Measurements from ENCODE around the gene DHH. TPM values are rescaled to one million over a fixed set of nuclear protein-coding genes. Genes with fewer than 3 reads are reported as not detected.

DHH gene
- total and polyA plus RNA-seq, 7 experiments from 2014 or later: 0.24 to 0.91 (median 0.76) TPM; not detected in 2

GRCh38 chr12:49133590-49133989 lies 39.0 kb upstream of the DHH start:
- intact Hi-C loops (cut with micrococcal nuclease): loop anchor here (5.0 kb wide), 4 partner anchors 189 to 609 kb away; partner anchors contain the start of genes TROAP (in 2 of the 2), DDX23 (in 1 of the 2), MCRS1 (in 1 of the 2) and TMBIM6 (in 1 of the 2)
- H3K36me3 ChIP-seq (ENCODE audit: control insufficient read depth in 2 of 3, insufficient read depth in 3 of 3, low read length in 3 of 3): peaks cover 6 to 19% (median 7%) of the 10 kb centered on the region in 3 experiments
- Mint-ChIP-seq H3K36me3 (peaks cover 0 to 24% (median 7%) of the 10 kb centered on the region in 5 donors), H3K4me3 (peak overlapping the region in 1 of 10 donors; percentile 1), H3K4me1 (peaks cover 14 to 52% (median 37%) of the 10 kb centered on the region in 7 donors), H3K27me3 (peaks cover 0 to 7% (median 0%) of the 10 kb centered on the region in 5 donors), H3K27ac (peak overlapping the region in 4 of 9 donors; percentile 14 to 70 (median 26)), H3K9me3 (peaks cover 0 to 5% (median 0%) of the 10 kb centered on the region in 11 donors)
- H3K4me3 ChIP-seq (ENCODE audit: low read length): no peak overlapping the region
- ChIA-PET POLR2A (interaction anchor here (0.6 to 6.3 kb wide), 6 partner anchors 22 to 268 kb away, joined by 3 to 226 read pairs (median 15); partner anchors contain the start of genes LMBR1L, RND1 and TUBA1A), CTCF (interaction anchor here (1.2 kb wide), 1 partner anchor 55 kb away, joined by 9 read pairs; the partner anchor contains the start of gene TUBA1A)
- ATAC-seq (no peak), DNase-seq (no peak)
- H3K27ac ChIP-seq (ENCODE audit: low read depth, low read length): no peak overlapping the region
- no peaks in the 10 kb centered on the region for H3K27me3 ChIP-seq (ENCODE audit: control insufficient read depth in 2 of 2, insufficient read depth in 2 of 2, low read length in 2 of 2)
- H3K4me1 ChIP-seq (ENCODE audit: control insufficient read depth in 2 of 2, insufficient read depth in 2 of 2, low read length in 2 of 2): peaks cover 22 to 24% of the 10 kb centered on the region in 2 donors
- H3K9me3 ChIP-seq (ENCODE audit: control insufficient read depth in 2 of 3, low read length in 3 of 3): no peaks in the 10 kb centered on the region

GRCh38 chr12:49133014-49133413 lies 38.4 kb upstream of the DHH start:
- ATAC-seq (no peak), DNase-seq (no peak)
- Mint-ChIP-seq H3K27me3 (peaks cover 0 to 7% (median 0%) of the 10 kb centered on the region in 5 donors), H3K4me3 (no peak overlapping the region), H3K36me3 (peaks cover 0 to 25% (median 9%) of the 10 kb centered on the region in 5 donors), H3K9me3 (peaks cover 0 to 5% (median 0%) of the 10 kb centered on the region in 11 donors), H3K27ac (peak overlapping the region in 1 of 9 donors; percentile 19), H3K4me1 (peaks cover 15 to 49% (median 41%) of the 10 kb centered on the region in 7 donors)
- H3K36me3 ChIP-seq (ENCODE audit: control insufficient read depth in 2 of 3, insufficient read depth in 3 of 3, low read length in 3 of 3): peaks cover 6 to 19% (median 8%) of the 10 kb centered on the region in 3 experiments
- ChIA-PET POLR2A (interaction anchor here (0.6 to 6.3 kb wide), 9 partner anchors 9 to 268 kb away, joined by 3 to 226 read pairs (median 26); partner anchors contain the start of genes LMBR1L, RND1 and TUBA1A), CTCF (interaction anchor here (0.6 to 1.2 kb wide), 3 partner anchors 40 to 55 kb away, joined by 3 to 9 read pairs (median 3); partner anchors contain the start of gene TUBA1A)
- no peaks in the 10 kb centered on the region for H3K27me3 ChIP-seq (ENCODE audit: control insufficient read depth in 2 of 2, insufficient read depth in 2 of 2, low read length in 2 of 2)
- H3K4me3 ChIP-seq (ENCODE audit: low read length): no peak overlapping the region
- H3K9me3 ChIP-seq (ENCODE audit: control insufficient read depth in 2 of 3, low read length in 3 of 3): no peaks in the 10 kb centered on the region
- intact Hi-C loops (cut with micrococcal nuclease): loop anchor here (5.0 kb wide), 4 partner anchors 189 to 609 kb away; partner anchors contain the start of genes TROAP (in 2 of the 2), DDX23 (in 1 of the 2), MCRS1 (in 1 of the 2) and TMBIM6 (in 1 of the 2)
- H3K27ac ChIP-seq (ENCODE audit: low read depth, low read length): no peak overlapping the region
- peaks cover 23 to 24% of the 10 kb centered on the region in 2 donors for H3K4me1 ChIP-seq (ENCODE audit: control insufficient read depth in 2 of 2, insufficient read depth in 2 of 2, low read length in 2 of 2)

- intact Hi-C loops (cut with micrococcal nuclease): loop anchor here (1.0 to 5.0 kb wide), 9 partner anchors 57 to 610 kb away; partner anchors contain the start of genes DDX23 (in 2 of the 2), TROAP (in 2 of the 2), CCNT1 (in 1 of the 2) and KMT2D (in 1 of the 2)
- ChIA-PET CTCF (interaction anchor here (1.1 to 2.9 kb wide), 6 partner anchors 14 to 58 kb away, joined by 4 to 19 read pairs (median 9); partner anchors contain the start of genes DHH, LMBR1L and TUBA1A), POLR2A (interaction anchor here (0.6 to 6.3 kb wide), 27 partner anchors 8 to 695 kb away, joined by 3 to 226 read pairs (median 8); partner anchors contain the start of genes ARF3, DDX23, DHH and KANSL2)
- Histone ChIP-seq H3K4me1 (ENCODE audit: control insufficient read depth in 2 of 2, insufficient read depth in 2 of 2, low read length in 2 of 2) (peaks cover 24 to 25% of the 10 kb centered on the region in 2 donors), H3K36me3 (ENCODE audit: control insufficient read depth in 2 of 3, insufficient read depth in 3 of 3, low read length in 3 of 3) (peaks cover 12 to 29% (median 14%) of the 10 kb centered on the region in 3 experiments), H3K27ac (ENCODE audit: low read depth, low read length) (peak overlapping the region; percentile 71), H3K27me3 (ENCODE audit: control insufficient read depth in 2 of 2, insufficient read depth in 2 of 2, low read length in 2 of 2) (no peaks in the 10 kb centered on the region), H3K9me3 (ENCODE audit: control insufficient read depth in 2 of 3, low read length in 3 of 3) (no peaks in the 10 kb centered on the region), H3K4me3 (ENCODE audit: low read length) (peak overlapping the region; percentile 10)
- H3K36me3 Mint-ChIP-seq: peaks cover 0 to 33% (median 18%) of the 10 kb centered on the region in 5 donors
- H3K27me3 Mint-ChIP-seq: peaks cover 0 to 7% (median 0%) of the 10 kb centered on the region in 5 donors
- peak overlapping the region; percentile 90 to 99 (median 94) for H3K27ac Mint-ChIP-seq
- ATAC-seq (no peak), DNase-seq (no peak)
- H3K9me3 Mint-ChIP-seq: peaks cover 0 to 5% (median 0%) of the 10 kb centered on the region in 11 donors
- H3K4me1 Mint-ChIP-seq: peaks cover 21 to 57% (median 51%) of the 10 kb centered on the region in 7 donors
- peak overlapping the region; percentile 74 to 99 (median 90) for H3K4me3 Mint-ChIP-seq
Measured at GRCh38 chr12:49131894-49132461, 37.4 kb upstream of the DHH start.

- intact Hi-C loops (cut with micrococcal nuclease): loop anchor here (1.0 to 5.0 kb wide), 9 partner anchors 58 to 611 kb away; partner anchors contain the start of genes DDX23 (in 2 of the 2), TROAP (in 2 of the 2), CCNT1 (in 1 of the 2) and KMT2D (in 1 of the 2)
- no peaks in the 10 kb centered on the region for H3K9me3 ChIP-seq (ENCODE audit: control insufficient read depth in 2 of 3, low read length in 3 of 3)
- H3K9me3 Mint-ChIP-seq: peaks cover 0 to 5% (median 0%) of the 10 kb centered on the region in 11 donors
- peaks cover 0 to 7% (median 0%) of the 10 kb centered on the region in 5 donors for H3K27me3 Mint-ChIP-seq
- ATAC-seq: peak; percentile 86
- peaks cover 24 to 61% (median 55%) of the 10 kb centered on the region in 7 donors for H3K4me1 Mint-ChIP-seq
- peak within 1 kb of the TSS; percentile 95 for H3K27ac ChIP-seq (ENCODE audit: low read depth, low read length)
- peaks cover 0 to 36% (median 21%) of the 10 kb centered on the region in 5 donors for H3K36me3 Mint-ChIP-seq
- ChIA-PET CTCF (interaction anchor here (0.6 to 2.9 kb wide), 16 partner anchors 14 to 953 kb away, joined by 3 to 19 read pairs (median 4); partner anchors contain the start of genes DHH, LMBR1L and TUBA1A), POLR2A (interaction anchor here (0.6 to 6.3 kb wide), 43 partner anchors 9 to 696 kb away, joined by 3 to 226 read pairs (median 5); partner anchors contain the start of genes ARF3, DDX23, DHH and KANSL2)
- H3K27me3 ChIP-seq (ENCODE audit: control insufficient read depth in 2 of 2, insufficient read depth in 2 of 2, low read length in 2 of 2): no peaks in the 10 kb centered on the region
- H3K4me3 Mint-ChIP-seq: peak within 1 kb of the TSS; percentile 95 to 99 (median 98)
- H3K4me1 ChIP-seq (ENCODE audit: control insufficient read depth in 2 of 2, insufficient read depth in 2 of 2, low read length in 2 of 2): peaks cover 24 to 27% of the 10 kb centered on the region in 2 donors
- peak; percentile 86 to 95 (median 89) for DNase-seq
- peak within 1 kb of the TSS; percentile 97 to 99 (median 99) for H3K27ac Mint-ChIP-seq
- H3K4me3 ChIP-seq (ENCODE audit: low read length): peak within 1 kb of the TSS; percentile 92
- peaks cover 14 to 33% (median 16%) of the 10 kb centered on the region in 3 experiments for H3K36me3 ChIP-seq (ENCODE audit: control insufficient read depth in 2 of 3, insufficient read depth in 3 of 3, low read length in 3 of 3)
Measured at GRCh38 chr12:49131051-49131893, 36.7 kb upstream of the DHH start, which contains the start of gene TUBA1B. TSS of gene TUBA1B (minus strand) at chr12:49131395. CDS start at chr12:49131300, 95 bp downstream.

- Mint-ChIP-seq H3K4me1 (peaks cover 24 to 61% (median 55%) of the 10 kb centered on the region in 7 donors), H3K36me3 (peaks cover 0 to 36% (median 21%) of the 10 kb centered on the region in 5 donors), H3K4me3 (peak overlapping the region; percentile 95 to 99 (median 98)), H3K9me3 (peaks cover 0 to 5% (median 0%) of the 10 kb centered on the region in 11 donors), H3K27ac (peak overlapping the region; percentile 97 to 99 (median 99)), H3K27me3 (peaks cover 0 to 7% (median 0%) of the 10 kb centered on the region in 5 donors)
- H3K27me3 ChIP-seq (ENCODE audit: control insufficient read depth in 2 of 2, insufficient read depth in 2 of 2, low read length in 2 of 2): no peaks in the 10 kb centered on the region
- intact Hi-C loops (cut with micrococcal nuclease): loop anchor here (1.0 to 5.0 kb wide), 18 partner anchors 20 to 612 kb away; partner anchors contain the start of genes DDX23 (in 2 of the 2), KMT2D (in 2 of the 2), LMBR1L (in 2 of the 2) and PRKAG1 (in 2 of the 2)
- peak; percentile 77 for ATAC-seq
- H3K9me3 ChIP-seq (ENCODE audit: control insufficient read depth in 2 of 3, low read length in 3 of 3): no peaks in the 10 kb centered on the region
- peaks cover 14 to 33% (median 16%) of the 10 kb centered on the region in 3 experiments for H3K36me3 ChIP-seq (ENCODE audit: control insufficient read depth in 2 of 3, insufficient read depth in 3 of 3, low read length in 3 of 3)
- peaks cover 24 to 27% of the 10 kb centered on the region in 2 donors for H3K4me1 ChIP-seq (ENCODE audit: control insufficient read depth in 2 of 2, insufficient read depth in 2 of 2, low read length in 2 of 2)
- peak; percentile 87 to 95 (median 94) for DNase-seq
- CTCF ChIA-PET: interaction anchor here (0.6 to 2.9 kb wide), 22 partner anchors 13 to 1006 kb away, joined by 3 to 19 read pairs (median 3); partner anchors contain the start of genes DHH, LMBR1L and TUBA1A
- POLR2A ChIA-PET: interaction anchor here (0.5 to 6.3 kb wide), 42 partner anchors 9 to 611 kb away, joined by 3 to 226 read pairs (median 6); partner anchors contain the start of genes DDX23, DHH, KANSL2 and KMT2D
- peak overlapping the region; percentile 92 for H3K4me3 ChIP-seq (ENCODE audit: low read length)
- peak overlapping the region; percentile 95 for H3K27ac ChIP-seq (ENCODE audit: low read depth, low read length)
Measured at GRCh38 chr12:49130151-49131050, 35.8 kb upstream of the DHH start.

Measured in naive thymus-derived CD4-positive, alpha-beta T cell (primary cell).